Erythroblast (primary cell): ENCODE results near the gene ITPK1.

Experiments
- GATA1 ChIP-seq: IDR thresholded peaks from 2 replicates; pipeline ENCODE4 v1.6.1; 2011; ENCODE audit warnings: low read depth, mild to moderate bottlenecking, control low read depth, low read length, moderate library complexity
- POLR2A ChIP-seq: IDR thresholded peaks from 2 replicates; pipeline ENCODE4 v1.6.1; 2011; ENCODE audit warnings: mild to moderate bottlenecking, low read length

DNA sequence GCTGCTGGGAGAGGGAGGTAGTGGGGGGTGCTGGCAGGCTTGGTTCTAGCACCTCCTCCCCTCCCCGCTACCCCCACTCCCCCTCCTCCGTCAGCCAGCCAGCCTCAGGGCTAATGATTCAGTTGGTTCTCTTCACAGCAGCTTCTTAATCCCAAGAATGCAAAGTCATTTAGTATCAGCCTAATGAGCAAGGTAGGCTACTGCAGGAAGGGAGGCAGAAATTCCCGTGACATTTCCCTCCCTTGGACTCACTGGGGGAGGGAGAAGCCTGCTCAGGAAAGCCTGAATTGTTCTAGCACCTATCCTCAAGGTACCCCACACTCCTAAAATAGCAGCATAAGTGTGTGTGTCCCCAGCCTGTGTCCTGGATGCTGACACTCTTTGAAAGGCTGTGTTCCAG is 29.8 kb downstream of the ITPK1 start:
- no peak for TF ChIP-seq POLR2A
- no peak for TF ChIP-seq GATA1
